ENCODE data around the gene TTC27.

- TF ChIP-seq, protein P1, sequence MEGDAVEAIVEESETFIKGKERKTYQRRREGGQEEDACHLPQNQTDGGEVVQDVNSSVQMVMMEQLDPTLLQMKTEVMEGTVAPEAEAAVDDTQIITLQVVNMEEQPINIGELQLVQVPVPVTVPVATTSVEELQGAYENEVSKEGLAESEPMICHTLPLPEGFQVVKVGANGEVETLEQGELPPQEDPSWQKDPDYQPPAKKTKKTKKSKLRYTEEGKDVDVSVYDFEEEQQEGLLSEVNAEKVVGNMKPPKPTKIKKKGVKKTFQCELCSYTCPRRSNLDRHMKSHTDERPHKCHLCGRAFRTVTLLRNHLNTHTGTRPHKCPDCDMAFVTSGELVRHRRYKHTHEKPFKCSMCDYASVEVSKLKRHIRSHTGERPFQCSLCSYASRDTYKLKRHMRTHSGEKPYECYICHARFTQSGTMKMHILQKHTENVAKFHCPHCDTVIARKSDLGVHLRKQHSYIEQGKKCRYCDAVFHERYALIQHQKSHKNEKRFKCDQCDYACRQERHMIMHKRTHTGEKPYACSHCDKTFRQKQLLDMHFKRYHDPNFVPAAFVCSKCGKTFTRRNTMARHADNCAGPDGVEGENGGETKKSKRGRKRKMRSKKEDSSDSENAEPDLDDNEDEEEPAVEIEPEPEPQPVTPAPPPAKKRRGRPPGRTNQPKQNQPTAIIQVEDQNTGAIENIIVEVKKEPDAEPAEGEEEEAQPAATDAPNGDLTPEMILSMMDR (IDR thresholded peaks at IDR 0.05; ENCODE audit: poor library complexity, severe bottlenecking) = no peak
- TF ChIP-seq, protein P2, sequence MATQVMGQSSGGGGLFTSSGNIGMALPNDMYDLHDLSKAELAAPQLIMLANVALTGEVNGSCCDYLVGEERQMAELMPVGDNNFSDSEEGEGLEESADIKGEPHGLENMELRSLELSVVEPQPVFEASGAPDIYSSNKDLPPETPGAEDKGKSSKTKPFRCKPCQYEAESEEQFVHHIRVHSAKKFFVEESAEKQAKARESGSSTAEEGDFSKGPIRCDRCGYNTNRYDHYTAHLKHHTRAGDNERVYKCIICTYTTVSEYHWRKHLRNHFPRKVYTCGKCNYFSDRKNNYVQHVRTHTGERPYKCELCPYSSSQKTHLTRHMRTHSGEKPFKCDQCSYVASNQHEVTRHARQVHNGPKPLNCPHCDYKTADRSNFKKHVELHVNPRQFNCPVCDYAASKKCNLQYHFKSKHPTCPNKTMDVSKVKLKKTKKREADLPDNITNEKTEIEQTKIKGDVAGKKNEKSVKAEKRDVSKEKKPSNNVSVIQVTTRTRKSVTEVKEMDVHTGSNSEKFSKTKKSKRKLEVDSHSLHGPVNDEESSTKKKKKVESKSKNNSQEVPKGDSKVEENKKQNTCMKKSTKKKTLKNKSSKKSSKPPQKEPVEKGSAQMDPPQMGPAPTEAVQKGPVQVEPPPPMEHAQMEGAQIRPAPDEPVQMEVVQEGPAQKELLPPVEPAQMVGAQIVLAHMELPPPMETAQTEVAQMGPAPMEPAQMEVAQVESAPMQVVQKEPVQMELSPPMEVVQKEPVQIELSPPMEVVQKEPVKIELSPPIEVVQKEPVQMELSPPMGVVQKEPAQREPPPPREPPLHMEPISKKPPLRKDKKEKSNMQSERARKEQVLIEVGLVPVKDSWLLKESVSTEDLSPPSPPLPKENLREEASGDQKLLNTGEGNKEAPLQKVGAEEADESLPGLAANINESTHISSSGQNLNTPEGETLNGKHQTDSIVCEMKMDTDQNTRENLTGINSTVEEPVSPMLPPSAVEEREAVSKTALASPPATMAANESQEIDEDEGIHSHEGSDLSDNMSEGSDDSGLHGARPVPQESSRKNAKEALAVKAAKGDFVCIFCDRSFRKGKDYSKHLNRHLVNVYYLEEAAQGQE (IDR thresholded peaks at IDR 0.05; ENCODE audit: borderline replicate concordance) = no peak
- no peak for TF ChIP-seq EZH2 (IDR thresholded peaks at IDR 0.05; ENCODE audit: borderline replicate concordance, insufficient read depth, low read length, poor library complexity, severe bottlenecking)
- no peak for TF ChIP-seq TAF1 (IDR thresholded peaks at IDR 0.05; ENCODE audit: low read depth)
- TF ChIP-seq POLR2AphosphoS5 (IDR thresholded peaks at IDR 0.05) = no peak
These were observed 130.4 kb downstream of the TTC27 start for GRCh38 chr2:32758232-32758631.

Data from neural cell (in vitro differentiated cells).